ENCODE results near the gene P4HA2.

DNA sequence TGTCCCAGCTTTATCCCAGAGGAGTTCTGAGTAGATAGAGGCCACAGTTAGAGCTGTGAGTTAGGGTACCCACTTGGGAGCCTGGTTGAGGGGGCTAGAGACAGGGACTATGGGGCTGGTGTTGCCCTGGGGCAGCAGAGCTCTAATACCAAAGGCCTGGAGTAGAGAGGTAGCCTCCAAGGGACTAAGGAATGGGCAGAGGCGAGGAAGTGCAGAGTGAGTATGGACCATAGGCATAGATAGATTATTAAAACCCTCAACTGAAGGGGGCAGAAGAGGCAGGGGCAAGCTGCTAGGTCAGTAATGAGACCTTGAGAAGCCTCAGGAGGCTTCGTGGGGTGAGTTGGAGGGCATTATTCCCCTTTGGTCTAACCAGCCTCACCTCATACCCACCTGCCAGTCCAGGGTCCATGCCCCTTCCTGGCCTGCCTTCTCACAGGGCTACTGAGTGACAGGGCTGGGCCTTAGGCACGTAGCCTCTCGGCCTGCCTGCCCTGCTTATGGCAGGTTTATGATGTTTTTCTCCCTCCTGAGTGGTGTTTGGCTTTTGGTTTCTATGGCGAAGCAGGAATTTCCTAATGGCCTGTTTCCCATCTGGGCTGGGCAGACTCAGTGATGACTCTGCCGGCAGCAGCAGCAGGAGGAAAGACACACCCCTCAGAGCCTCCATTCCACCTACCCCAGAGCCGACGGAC is 37.8 kb upstream of the P4HA2 start:
- TF ChIP-seq POLR2A (IDR thresholded peaks at IDR 0.05) = no peak
- TF ChIP-seq, protein P1, sequence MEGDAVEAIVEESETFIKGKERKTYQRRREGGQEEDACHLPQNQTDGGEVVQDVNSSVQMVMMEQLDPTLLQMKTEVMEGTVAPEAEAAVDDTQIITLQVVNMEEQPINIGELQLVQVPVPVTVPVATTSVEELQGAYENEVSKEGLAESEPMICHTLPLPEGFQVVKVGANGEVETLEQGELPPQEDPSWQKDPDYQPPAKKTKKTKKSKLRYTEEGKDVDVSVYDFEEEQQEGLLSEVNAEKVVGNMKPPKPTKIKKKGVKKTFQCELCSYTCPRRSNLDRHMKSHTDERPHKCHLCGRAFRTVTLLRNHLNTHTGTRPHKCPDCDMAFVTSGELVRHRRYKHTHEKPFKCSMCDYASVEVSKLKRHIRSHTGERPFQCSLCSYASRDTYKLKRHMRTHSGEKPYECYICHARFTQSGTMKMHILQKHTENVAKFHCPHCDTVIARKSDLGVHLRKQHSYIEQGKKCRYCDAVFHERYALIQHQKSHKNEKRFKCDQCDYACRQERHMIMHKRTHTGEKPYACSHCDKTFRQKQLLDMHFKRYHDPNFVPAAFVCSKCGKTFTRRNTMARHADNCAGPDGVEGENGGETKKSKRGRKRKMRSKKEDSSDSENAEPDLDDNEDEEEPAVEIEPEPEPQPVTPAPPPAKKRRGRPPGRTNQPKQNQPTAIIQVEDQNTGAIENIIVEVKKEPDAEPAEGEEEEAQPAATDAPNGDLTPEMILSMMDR (IDR thresholded peaks at IDR 0.05) = no peak

Measured in stomach (tissue), 4 donors.